PC-3 (cell line): ENCODE data around the gene RPS6KC1. TPM values are rescaled to one million over a fixed set of nuclear protein-coding genes. Genes with fewer than 3 reads are reported as not detected.
A peak's percentile ranks its signal among the peaks of the same experiment; 100 is the strongest.

ENCODE experiments used
- ATAC-seq: fragments of 200-7000 bp; cut with Tn5 transposase; 2 replicates; pipeline ENCODE4 v1.9.1; 2020; ENCODE audit warnings: mild to moderate bottlenecking, moderate library complexity
- BruUV-seq: library from RNA; stranded (reverse); fragments of 400-500 nt; replicated peaks from 2 replicates; lab custom pipeline; 2021; lab: Mats Ljungman, UMichigan
- CTCF ChIA-PET: fragments of 300-600 bp; sonication (Branson Sonifier 250); formaldehyde crosslinking; loops from one replicate; lab custom pipeline; 2022; ENCODE audit warnings: antibody characterized with exemption; lab: Charles Lee
- POLR2A ChIA-PET: fragments of 300-600 bp; sonication (Branson Sonifier 250); formaldehyde crosslinking; loops from one replicate; lab custom pipeline; 2022; ENCODE audit warnings: antibody characterized with exemption; ENCODE audit not compliant: unreplicated experiment; lab: Charles Lee
- DNase-seq: peaks from one replicate; pipeline ENCODE4 v3.0.0-alpha.2; 2015
- H2AFZ ChIP-seq: fragments of 300-600 bp; sonication (generic); 2 replicates; pipeline ENCODE4 v1.6.0; 2016; ENCODE audit warnings: antibody characterized with exemption, low read length
- H3F3A ChIP-seq: fragments of 300-600 bp; sonication (generic); one replicate; pipeline ENCODE4 v1.6.0; 2017; ENCODE audit warnings: antibody characterized with exemption, low read length, control low read depth, mild to moderate bottlenecking; ENCODE audit not compliant: unreplicated experiment
- H3K27ac ChIP-seq: fragments of 300-600 bp; sonication (generic); 2 replicates; pipeline ENCODE4 v1.5.1; 2016; ENCODE audit warnings: mild to moderate bottlenecking, low read length
- H3K27me3 ChIP-seq: fragments of 300-600 bp; sonication (generic); 2 replicates; pipeline ENCODE4 v1.6.1; 2016; ENCODE audit warnings: low read length, mixed read lengths
- H3K36me3 ChIP-seq: fragments of 300-600 bp; sonication (generic); 2 replicates; pipeline ENCODE4 v1.6.1; 2016; ENCODE audit warnings: low read depth, mixed run types, low read length, mixed read lengths
- H3K4me1 ChIP-seq: fragments of 300-600 bp; sonication (generic); 2 replicates; pipeline ENCODE4 v1.5.1; 2016; ENCODE audit warnings: low read length; ENCODE audit not compliant: insufficient read depth
- H3K4me2 ChIP-seq: fragments of 300-600 bp; sonication (generic); 2 replicates; pipeline ENCODE4 v1.6.0; 2016; ENCODE audit warnings: low read length
- H3K4me3 ChIP-seq: fragments of 300-600 bp; sonication (generic); 2 replicates; pipeline ENCODE4 v1.5.1; 2016; ENCODE audit warnings: mild to moderate bottlenecking, low read length, mixed read lengths
- H3K79me2 ChIP-seq: fragments of 300-600 bp; sonication (generic); 2 replicates; pipeline ENCODE4 v1.6.1; 2017; ENCODE audit warnings: low read length, mixed read lengths
- H3K9ac ChIP-seq: fragments of 300-600 bp; sonication (generic); 2 replicates; pipeline ENCODE4 v1.6.0; 2016; ENCODE audit warnings: mild to moderate bottlenecking, low read length
- H3K9me2 ChIP-seq: fragments of 300-600 bp; sonication (generic); replicated peaks from 2 replicates; pipeline ENCODE4 v1.6.1; 2016; ENCODE audit warnings: mixed run types, low read length, mixed read lengths
- H3K9me3 ChIP-seq: fragments of 300-600 bp; sonication (generic); 2 replicates; pipeline ENCODE4 v1.6.1; 2016; ENCODE audit warnings: low read length, mixed read lengths
- H4K20me1 ChIP-seq: fragments of 300-600 bp; sonication (generic); 2 replicates; pipeline ENCODE4 v1.6.1; 2016; ENCODE audit warnings: low read length, mixed read lengths
- CTCF ChIP-seq: fragments of 300-600 bp; sonication (generic); conservative IDR thresholded peaks from 2 replicates; pipeline ENCODE4 v1.5.1; 2017; ENCODE audit warnings: antibody characterized with exemption, low read depth, mild to moderate bottlenecking, low read length
- EZH2 ChIP-seq: fragments of 300-600 bp; sonication (generic); IDR thresholded peaks from one replicate; pipeline ENCODE4 v1.6.1; 2017; ENCODE audit warnings: antibody characterized with exemption, mild to moderate bottlenecking, low read length; ENCODE audit not compliant: unreplicated experiment
- EZH2phosphoT487 ChIP-seq: fragments of 300-600 bp; sonication (generic); IDR thresholded peaks from 2 replicates; pipeline ENCODE4 v1.6.1; 2018; ENCODE audit warnings: mild to moderate bottlenecking, antibody characterized with exemption, low read length, borderline replicate concordance
- intact Hi-C: fragments of 100-400 bp; cut with micrococcal nuclease; formaldehyde crosslinking; loops from 2 replicates; pipeline ENCODE4 v1.9.0; 2023
- total RNA-seq: library from RNA; depleted of rRNA; stranded (reverse); fragments of >200 nt; gene quantifications from 2 replicates; pipeline ENCODE4 v1.2.3, GENCODE V29; 2014

The RPS6KC1 gene
- total RNA-seq, 1 experiment from 2014 or later: 21.1 TPM

- Histone ChIP-seq H3K9me3 (no peaks in the 10 kb centered on the region), H3K9ac (no peak overlapping the region), H3K4me2 (no peak overlapping the region), H4K20me1 (no peaks in the 10 kb centered on the region), H3K9me2 (no peaks in the 10 kb centered on the region), H3K27ac (no peak overlapping the region), H3K79me2 (peaks cover 64% of the 10 kb centered on the region), H3K4me3 (no peak overlapping the region), H3F3A (no peaks in the 10 kb centered on the region), H3K36me3 (no peaks in the 10 kb centered on the region), H3K4me1 (peaks cover 4% of the 10 kb centered on the region; the same call in 1 of the 2 replicates), H3K27me3 (no peaks in the 10 kb centered on the region), H2AFZ (no peak overlapping the region)
- BruUV-seq: no TSS peak
- ChIA-PET POLR2A (no interaction called here), CTCF (no interaction called here)
- DNase-seq: no peak
- TF ChIP-seq CTCF: no peak
- TF ChIP-seq EZH2phosphoT487: no peak
- TF ChIP-seq EZH2: no peak
- ATAC-seq: no peak
- intact Hi-C loops: loop anchor here (5.0 kb wide), 1 partner anchor 210 kb away; the partner anchor contains the start of gene FLVCR1
These were observed 16.3 kb downstream of the RPS6KC1 start for GRCh38 chr1:213067352-213067751.

GRCh38 chr1:213070406-213070805 is 19.4 kb downstream of the RPS6KC1 start:
- Histone ChIP-seq H3K4me3 (no peak overlapping the region), H3K36me3 (no peaks in the 10 kb centered on the region; the same call in 1 of the 2 replicates), H3K4me2 (peak overlapping the region; percentile 67), H4K20me1 (no peaks in the 10 kb centered on the region), H3K79me2 (peaks cover 43% of the 10 kb centered on the region), H2AFZ (peak overlapping the region; percentile 43; the same call in 1 of the 2 replicates), H3K9me3 (no peaks in the 10 kb centered on the region), H3K9ac (0 out of 2 replicates have a peak overlapping the region, but pooled peaks have one; percentile 15), H3K27me3 (no peaks in the 10 kb centered on the region), H3K4me1 (peaks cover 4% of the 10 kb centered on the region; the same call in 1 of the 2 replicates), H3K9me2 (no peaks in the 10 kb centered on the region), H3K27ac (no peak overlapping the region), H3F3A (no peaks in the 10 kb centered on the region)
- ChIA-PET CTCF (interaction anchor here (0.5 to 0.6 kb wide), 4 partner anchors 47 to 327 kb away, joined by 3 to 5 read pairs (median 4); no protein-coding TSS in a partner anchor), POLR2A (no interaction called here)
- peak; percentile 75 for DNase-seq
- TF ChIP-seq CTCF (peak; percentile 61), EZH2 (no peak)
- ATAC-seq: peak; percentile 96
- intact Hi-C loops: loop anchor here (1.0 to 5.0 kb wide), 6 partner anchors 19 to 463 kb away; partner anchors contain the start of genes ANGEL2, ATF3, NSL1 and RPS6KC1
- BruUV-seq: no TSS peak

- H3F3A ChIP-seq: no peaks in the 10 kb centered on the region
- H3K79me2 ChIP-seq: peaks cover 14% of the 10 kb centered on the region
- intact Hi-C loops: no loop called here
These were observed 24.7 kb downstream of the RPS6KC1 start for GRCh38 chr1:213075725-213076124.

More at GRCh38 chr1:213075725-213076124, 24.7 kb downstream of the RPS6KC1 start:
- no peak for TF ChIP-seq CTCF
- no peak for TF ChIP-seq EZH2phosphoT487
- TF ChIP-seq EZH2: no peak
- H3K27ac ChIP-seq: no peak overlapping the region
- BruUV-seq: no TSS peak
- H3K4me3 ChIP-seq: no peak overlapping the region
- no peak for ATAC-seq
- no peaks in the 10 kb centered on the region for H3K9me3 ChIP-seq
- H3K27me3 ChIP-seq: no peaks in the 10 kb centered on the region
- ChIA-PET CTCF (no interaction called here), POLR2A (no interaction called here)
- H3K9me2 ChIP-seq: no peaks in the 10 kb centered on the region
- H3K4me2 ChIP-seq: no peak overlapping the region
- DNase-seq: no peak
- peaks cover under 1% of the 10 kb centered on the region; the same call in 1 of the 2 replicates for H3K4me1 ChIP-seq
- H4K20me1 ChIP-seq: no peaks in the 10 kb centered on the region
- H2AFZ ChIP-seq: no peak overlapping the region
- no peak overlapping the region for H3K9ac ChIP-seq
- H3K36me3 ChIP-seq: no peaks in the 10 kb centered on the region; the same call in 1 of the 2 replicates
